Measurements from ENCODE around the gene AJUBA.
"Not testable (repeated sequence)": the region's sequence is repeated elsewhere in the genome, so short reads cannot be mapped to it uniquely, and the experiment has no call there.

Gene AJUBA

DNA sequence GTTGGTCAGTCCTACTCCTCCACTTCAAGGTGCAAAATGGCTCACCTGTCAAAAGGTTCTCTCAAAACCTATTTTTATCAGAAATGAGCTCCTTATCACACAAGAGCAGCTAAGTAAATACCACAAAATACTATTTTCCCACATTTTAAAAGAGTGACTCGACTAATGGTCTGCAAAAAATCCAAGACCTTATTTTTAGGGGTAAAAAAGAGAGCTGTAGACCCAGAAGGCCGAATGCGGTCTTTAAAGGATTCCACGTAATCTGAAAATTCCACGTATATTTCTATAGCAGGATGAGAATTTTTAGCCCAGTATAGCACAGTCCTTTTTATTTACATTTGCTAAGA is 23.8 kb upstream of the AJUBA start:
- DNase-seq, result no peak

DNA sequence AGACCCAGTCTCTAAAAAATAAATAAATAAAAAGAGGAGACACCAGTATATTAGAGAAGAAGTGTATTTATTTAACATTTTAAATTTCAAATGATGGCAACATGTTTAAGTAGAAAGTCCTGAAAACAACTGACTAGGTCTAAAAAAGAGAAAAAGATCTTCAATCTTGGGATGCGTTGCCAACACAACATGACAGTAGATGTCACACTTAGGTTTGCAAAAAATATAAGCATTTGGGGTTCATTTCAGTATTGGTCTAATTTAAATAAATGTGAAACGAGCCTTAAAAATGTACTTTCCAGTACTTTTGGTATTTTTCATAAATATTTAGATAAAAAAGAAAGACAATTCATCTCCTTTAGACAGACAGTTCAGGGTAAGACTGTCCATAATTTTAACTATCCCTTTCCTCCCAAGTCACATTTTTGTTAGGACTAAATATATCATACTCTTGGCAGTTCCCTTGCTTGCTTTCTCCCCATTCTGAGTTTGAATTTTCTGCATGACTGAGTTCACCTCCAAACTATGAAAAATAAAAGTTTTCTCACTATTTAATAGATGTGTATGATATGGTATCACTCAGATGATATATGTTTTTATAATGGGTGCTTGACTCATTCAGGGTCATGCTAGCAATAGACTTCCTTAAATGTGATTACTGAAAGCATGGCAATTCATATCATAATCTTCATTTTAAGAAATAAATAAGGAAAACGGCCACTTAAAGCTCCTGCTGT is 23.3 kb upstream of the AJUBA start:
- DNase-seq, result no peak

DNA sequence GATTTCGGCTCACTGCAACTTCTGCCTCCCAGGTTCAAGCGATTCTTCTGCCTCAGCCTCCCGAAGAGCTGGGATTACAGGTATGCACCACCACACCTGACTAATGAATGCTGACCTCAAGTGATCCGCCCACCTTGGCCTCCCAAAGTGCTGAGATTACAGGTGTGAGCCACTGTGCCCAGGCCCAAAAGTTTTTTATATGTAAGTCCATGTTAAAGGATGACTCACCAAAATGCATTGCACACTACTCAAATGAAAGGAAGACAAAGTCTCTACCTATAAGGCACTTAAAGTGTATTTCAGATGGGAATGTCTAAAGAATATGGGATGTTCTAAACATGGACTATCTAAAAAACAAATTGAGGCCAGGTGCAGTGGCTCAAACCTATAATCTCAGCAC is 21.9 kb upstream of the AJUBA start:
- DNase-seq, result not testable (repeated sequence)

DNA sequence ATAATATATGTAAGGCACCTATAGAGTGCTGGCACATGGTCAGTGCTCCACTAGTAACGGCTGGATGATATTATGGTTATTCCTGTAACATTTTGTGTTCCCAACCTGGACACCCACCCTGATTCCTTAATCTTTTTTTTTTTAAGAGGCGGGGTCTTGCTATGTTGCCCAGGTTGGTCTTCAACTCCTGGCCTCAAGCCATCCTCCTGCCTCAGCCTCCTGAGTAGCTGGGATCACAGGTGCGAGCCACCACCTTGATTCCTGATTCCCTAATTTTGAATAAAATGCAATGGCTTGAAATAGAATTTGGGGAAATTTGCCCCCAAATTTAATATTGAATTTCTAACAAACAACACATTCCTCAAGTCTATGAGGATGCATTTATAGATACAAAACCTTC is 20.2 kb upstream of the AJUBA start:
- no peak for DNase-seq

DNA sequence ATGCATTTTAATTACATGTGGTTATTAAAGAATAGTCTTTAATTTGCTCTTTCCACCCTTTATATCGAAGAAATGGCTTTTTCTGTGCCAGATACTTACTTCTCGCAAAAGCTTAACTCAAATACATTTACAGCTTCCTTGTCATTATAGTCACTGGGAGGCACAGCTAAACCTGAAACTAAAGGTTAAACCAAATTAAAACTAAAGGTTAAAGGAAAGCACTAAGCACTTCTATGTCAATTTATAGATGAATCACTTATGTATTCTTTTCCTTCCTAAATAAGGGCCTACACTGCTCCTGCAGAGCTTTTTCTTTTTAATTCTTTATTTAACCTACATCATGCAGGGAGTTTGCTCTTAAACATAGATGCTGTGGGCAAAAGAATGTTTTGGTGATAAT is 18.5 kb upstream of the AJUBA start:
- no peak for DNase-seq

- no peak for DNase-seq
Observed at GRCh38 chr14:22998329-22999012, 16.1 kb upstream of the AJUBA start.

- DNase-seq, result no peak
Observed at GRCh38 chr14:22997676-22998323, 15.4 kb upstream of the AJUBA start.

DNA sequence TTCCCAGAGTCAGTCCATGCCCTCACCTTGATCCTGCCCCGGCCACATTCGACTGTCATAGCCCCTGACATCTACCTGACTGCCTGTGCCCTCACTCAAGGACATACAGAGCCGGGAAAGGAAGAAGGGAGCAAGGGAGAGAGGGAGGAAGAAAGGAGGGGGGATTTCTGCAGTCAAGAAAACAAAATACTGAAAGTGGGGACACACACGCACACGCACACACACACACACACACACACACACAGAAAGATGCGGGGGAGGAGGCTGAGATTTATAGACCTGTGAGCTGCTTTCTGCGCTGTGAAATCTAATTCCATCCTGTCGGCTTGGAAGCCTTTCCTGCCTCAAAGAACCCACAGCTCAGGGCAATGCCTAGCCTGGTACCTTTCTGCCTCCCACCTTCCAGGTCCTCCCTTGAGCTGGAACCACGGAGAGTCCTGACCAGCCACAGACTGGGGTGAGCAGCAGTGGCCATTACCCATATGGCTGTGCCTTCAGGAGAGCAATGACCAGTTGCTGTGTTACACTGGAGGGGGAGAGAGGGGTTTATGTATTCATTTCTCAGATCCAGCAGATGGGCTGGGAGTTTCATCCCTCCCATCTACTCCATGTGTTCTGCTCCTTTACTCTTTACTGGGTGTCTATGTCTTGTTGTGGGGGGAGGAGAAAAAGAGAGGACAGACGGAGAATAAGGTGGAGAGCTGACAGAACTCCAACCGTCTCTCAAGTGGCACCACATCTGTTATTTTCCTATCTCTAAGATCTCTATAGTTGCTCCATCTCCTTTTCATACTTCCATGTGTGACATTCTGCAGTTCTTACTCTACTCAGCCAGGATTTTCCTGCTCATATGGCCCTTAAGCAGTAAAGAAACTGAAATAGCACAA is 14.7 kb upstream of the AJUBA start:
- DNase-seq, result no peak

GRCh38 chr14:22995889-22996625 is 13.7 kb upstream of the AJUBA start:
- no peak for DNase-seq

GRCh38 chr14:22994762-22995275 is 12.5 kb upstream of the AJUBA start:
- no peak for DNase-seq

DNA sequence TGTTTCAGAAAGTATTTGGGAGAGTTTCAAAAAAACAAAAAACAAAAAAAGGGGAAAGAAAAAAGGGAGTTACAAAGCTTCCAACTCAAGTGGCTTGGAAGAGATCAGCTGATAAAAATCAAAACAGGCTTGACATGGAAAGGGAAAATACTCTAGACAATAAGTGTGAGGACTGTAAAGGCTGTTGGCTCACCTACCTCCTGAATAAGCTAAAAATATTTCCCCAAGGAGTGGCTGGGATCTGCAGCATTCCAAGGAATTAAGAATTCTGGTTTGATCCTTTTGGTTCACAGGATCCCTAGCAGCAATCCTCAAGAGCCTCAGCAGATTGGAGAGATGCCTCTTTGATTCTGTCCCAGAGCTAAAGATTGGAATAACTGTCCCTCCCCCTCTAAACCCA is 11.2 kb upstream of the AJUBA start:
- DNase-seq, result no peak

DNA sequence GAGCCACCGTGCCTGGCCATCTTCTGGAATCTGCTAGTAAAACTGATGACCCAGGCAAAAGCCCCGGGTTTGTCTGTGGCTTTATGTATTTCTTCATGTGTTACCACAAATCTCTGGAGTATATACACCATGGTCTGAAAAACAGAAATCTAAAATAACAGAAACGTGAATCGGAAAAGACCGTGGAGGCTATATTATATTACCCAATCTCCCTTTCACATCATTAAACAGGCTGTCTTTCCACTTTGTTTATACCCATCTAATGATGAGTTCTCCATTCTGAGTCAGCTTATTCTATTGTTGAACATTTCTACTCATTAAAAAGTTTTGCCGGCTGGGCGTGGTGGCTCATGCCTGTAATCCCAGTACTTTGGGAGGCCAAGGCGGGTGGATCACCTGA is 9.5 kb upstream of the AJUBA start:
- peak; percentile 36 for DNase-seq

DNA sequence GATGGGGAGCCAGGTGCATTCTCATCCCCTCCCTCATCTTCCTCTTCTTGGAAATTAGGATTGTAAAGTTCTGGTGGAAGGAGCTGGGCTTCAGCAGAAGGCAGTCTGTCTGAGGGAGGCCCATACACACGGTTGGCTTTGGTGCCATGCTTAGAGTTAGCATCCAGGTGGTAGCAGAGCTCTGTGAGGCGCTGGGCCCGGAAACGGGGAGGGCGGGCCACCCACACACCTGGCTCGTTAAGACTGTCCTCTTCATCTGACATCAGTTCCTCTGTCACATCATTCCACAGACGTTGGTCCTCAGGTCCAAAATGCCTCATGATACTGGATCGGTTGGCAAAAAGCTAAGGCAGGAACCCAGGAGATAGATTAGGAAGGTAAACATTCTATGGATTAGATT is 4.9 kb upstream of the AJUBA start:
- DNase-seq, result no peak

- peak; percentile 66 for DNase-seq
Observed at GRCh38 chr14:22986508-22987054, 4.2 kb upstream of the AJUBA start.

- DNase-seq, result no peak
Observed at GRCh38 chr14:22985894-22986507, 3.6 kb upstream of the AJUBA start.

DNA sequence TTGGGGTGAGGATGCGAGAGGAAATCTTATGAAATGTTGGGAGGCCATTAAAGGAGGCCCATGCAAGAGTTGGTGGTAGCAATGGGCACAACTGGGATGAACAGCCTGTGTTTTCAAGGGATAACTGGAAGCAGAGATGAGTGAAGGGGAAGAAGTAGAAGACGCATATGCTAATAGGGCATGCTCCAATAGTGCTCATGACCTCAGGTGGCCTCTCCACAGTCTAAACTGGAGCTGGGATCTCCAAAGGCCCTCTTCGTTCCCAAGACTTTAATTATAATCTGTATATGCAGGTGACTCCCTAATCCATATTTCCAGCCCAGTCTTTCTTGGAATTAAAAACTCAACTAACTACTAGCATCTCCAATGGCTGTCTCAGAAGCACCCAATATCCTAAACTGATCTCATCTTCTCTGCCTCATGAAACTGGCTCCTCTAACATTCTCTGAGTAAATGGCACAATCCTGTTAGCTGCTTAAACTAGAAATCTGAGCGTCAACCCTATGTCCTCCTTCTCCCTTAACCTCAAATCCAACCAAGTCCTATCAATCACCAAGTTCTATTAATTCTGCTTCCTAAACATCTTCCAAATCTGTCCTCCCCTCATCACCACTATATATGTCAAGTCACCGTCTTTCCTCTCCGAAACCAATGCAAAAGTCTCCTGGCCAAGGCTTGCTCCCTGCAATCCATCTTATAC is 2.8 kb upstream of the AJUBA start:
- no peak for DNase-seq

DNA sequence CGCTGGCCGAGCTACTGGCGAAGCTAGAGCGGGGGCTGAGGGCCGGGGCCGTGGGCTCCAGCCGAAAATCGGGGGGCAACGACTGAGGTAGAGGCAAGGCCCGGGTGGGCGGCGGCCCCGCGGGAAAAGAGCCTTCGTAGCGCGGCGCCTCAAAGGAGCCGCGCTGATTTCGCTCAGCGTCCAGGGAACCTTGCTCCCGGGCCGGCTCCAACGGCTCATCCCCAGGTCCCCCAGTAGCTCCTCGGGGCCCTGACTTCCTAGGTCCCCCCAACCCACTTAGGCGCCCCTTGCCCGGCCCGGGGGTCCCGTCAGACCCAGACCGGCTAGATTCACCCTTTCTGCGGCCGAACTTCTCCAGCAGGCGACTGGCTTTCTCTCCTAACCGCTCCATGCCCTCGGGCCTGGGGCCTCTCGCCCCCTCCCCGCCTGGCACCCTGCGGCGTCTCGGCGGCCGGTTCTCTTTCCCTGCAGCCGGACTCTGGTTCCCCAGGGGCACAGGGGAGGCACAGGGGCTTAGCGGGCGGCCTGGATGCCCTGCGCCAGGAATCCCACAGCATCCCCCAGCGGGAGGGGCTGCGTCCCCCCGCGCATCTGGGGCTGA is 375 bp downstream of the AJUBA start:
- no peak for DNase-seq

DNA sequence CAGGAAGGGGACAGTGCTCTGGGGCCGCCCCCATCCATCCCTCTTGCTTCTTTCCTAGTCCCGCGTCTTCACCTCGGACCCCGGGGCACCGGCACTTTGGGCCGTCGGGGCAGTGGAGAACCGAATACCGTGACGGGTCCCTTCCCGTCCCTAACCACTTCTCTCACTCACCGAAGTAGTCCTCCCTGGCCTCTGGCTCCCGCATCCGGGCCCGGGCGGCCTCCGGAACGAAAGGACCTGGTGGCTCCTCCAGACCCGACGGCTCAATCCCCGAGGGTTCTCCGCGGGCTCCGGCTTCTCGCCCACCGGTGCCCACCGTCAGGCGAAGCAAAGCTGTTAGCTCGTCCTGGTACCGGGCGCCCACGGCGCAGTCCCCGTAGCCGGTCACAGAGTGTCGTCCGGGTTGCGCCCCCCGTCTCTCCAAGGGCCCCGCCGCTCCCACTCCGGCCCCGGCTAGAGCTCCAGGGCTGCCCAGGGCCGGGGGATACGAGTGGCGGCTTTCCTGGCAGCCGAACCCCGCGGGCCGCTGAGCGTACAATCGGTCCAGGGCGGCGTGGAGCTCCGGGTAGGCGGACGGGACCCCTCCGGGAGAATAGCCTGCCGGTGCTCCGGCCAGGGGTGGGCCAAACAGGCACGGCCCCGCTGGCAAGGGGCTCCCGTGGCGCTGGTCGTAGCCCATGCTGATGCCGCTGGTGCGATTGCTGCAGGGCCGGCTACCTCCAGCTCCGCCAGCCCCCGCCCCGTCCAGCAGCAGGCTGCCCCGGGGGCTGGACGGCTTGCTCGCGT is 1.1 kb downstream of the AJUBA start:
- no peak for DNase-seq

GRCh38 chr14:22980672-22981089 is 1.7 kb downstream of the AJUBA start:
- DNase-seq, result peak; percentile 64

Measured in T1000 (cell line).